Naive thymus-derived CD8-positive, alpha-beta T cell (primary cell): Measurements from ENCODE around the gene ZNF264. TPM values are rescaled to one million over a fixed set of nuclear protein-coding genes. Genes with fewer than 3 reads are reported as not detected.

Experiments used
- ATAC-seq, 2 donors: fragments of 150-1000 bp; cut with Tn5 transposase in 1 of 2; sonication (Bioruptor Pico), chemical (Tn5 transposase) in 1 of 2; 1 replicate in 1 of 2; 2 replicates in 1 of 2; pipeline ENCODE4 v1.10.0; 2021; ENCODE audit warnings: mild to moderate bottlenecking in 2 of 2, moderate library complexity in 2 of 2
- POLR2A ChIA-PET: fragments of 350-600 bp; sonication (Branson Sonifier 250); formaldehyde crosslinking; loops from one replicate; lab custom pipeline; 2021; ENCODE audit warnings: antibody characterized with exemption; lab: Charles Lee
- DNase-seq, 10 donors: peaks; one replicate each; pipeline versions ENCODE4 v3.0.0 to v3.0.0-alpha.2; 2020 to 2022
- H3K27ac Mint-ChIP-seq, 10 donors: one replicate each; pipeline ENCODE4 v1.8.0; 2020 to 2022; ENCODE audit warnings: mild to moderate bottlenecking in 10 of 10, mixed read lengths in 10 of 10, moderate library complexity in 4 of 10, inconsistent platforms in 1 of 10
- H3K27me3 Mint-ChIP-seq, 5 donors: one replicate each; pipeline ENCODE4 v1.8.0; 2021 to 2022; ENCODE audit warnings: mixed read lengths in 5 of 5
- H3K36me3 Mint-ChIP-seq, 3 donors: one replicate each; pipeline ENCODE4 v1.8.0; 2020 to 2022; ENCODE audit warnings: mixed read lengths in 3 of 3, mild to moderate bottlenecking in 2 of 3, inconsistent platforms in 1 of 3
- H3K4me1 Mint-ChIP-seq, 4 donors: one replicate each; pipeline ENCODE4 v1.8.0; 2021 to 2022; ENCODE audit warnings: mixed read lengths in 4 of 4
- H3K4me3 Mint-ChIP-seq, 10 donors: one replicate each; pipeline ENCODE4 v1.8.0; 2020 to 2022; ENCODE audit warnings: mild to moderate bottlenecking in 10 of 10, mixed read lengths in 10 of 10, moderate library complexity in 6 of 10, inconsistent platforms in 1 of 10
- H3K9me3 Mint-ChIP-seq, 9 donors: one replicate each; pipeline ENCODE4 v1.8.0; 2020 to 2022; ENCODE audit warnings: mixed read lengths in 9 of 9, mild to moderate bottlenecking in 3 of 9, inconsistent platforms in 1 of 9, moderate library complexity in 1 of 9
- polyA plus RNA-seq, 3 donors: library from polyadenylated mRNA; unstranded; fragments of 300-500 nt; fragmentation: Illumina TruSeq; gene quantifications; one replicate each; pipeline ENCODE4 v1.2.3, GENCODE V29; 2021
- total RNA-seq, 8 experiments: library from RNA in 2 of 8; stranded (reverse) in 2 of 8; gene quantifications; one replicate each; pipeline ENCODE4 v1.2.3 and lab custom pipeline; 2021 to 2026

The ZNF264 gene
- total and polyA plus RNA-seq, 5 experiments from 2014 or later = 21.7 to 77.6 (median 30.6) TPM

DNA sequence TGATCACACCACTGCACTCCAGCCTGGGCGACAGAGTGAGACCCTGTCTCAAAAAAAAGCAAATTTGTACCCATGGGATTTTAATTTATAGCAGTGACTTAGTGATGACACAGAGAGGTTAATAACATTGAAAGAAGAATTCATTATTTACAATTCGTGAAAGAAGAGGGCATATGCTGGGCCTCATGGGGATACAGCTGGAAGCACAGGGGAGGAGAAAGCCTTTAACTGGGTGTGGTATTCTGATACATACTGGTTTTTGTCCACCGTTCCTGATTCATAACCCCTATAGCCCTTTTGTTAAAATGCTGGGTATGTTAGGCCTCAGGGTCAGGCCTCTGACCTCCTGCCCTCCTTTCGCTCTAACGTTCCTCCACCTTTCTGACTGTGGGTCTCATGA is 10.9 kb downstream of the ZNF264 start:
- POLR2A ChIA-PET = no interaction called here
- peaks cover 6 to 21% (median 17%) of the 10 kb centered on the region in 4 donors for H3K4me1 Mint-ChIP-seq
- no peaks in the 10 kb centered on the region for H3K27me3 Mint-ChIP-seq
- DNase-seq = no peak
- H3K27ac Mint-ChIP-seq = no peak overlapping the region
- ATAC-seq = no peak
- H3K36me3 Mint-ChIP-seq = peaks cover 59 to 93% (median 89%) of the 10 kb centered on the region in 3 donors
- no peak overlapping the region for H3K4me3 Mint-ChIP-seq
- peaks cover 8 to 85% (median 32%) of the 10 kb centered on the region in 9 donors for H3K9me3 Mint-ChIP-seq

DNA sequence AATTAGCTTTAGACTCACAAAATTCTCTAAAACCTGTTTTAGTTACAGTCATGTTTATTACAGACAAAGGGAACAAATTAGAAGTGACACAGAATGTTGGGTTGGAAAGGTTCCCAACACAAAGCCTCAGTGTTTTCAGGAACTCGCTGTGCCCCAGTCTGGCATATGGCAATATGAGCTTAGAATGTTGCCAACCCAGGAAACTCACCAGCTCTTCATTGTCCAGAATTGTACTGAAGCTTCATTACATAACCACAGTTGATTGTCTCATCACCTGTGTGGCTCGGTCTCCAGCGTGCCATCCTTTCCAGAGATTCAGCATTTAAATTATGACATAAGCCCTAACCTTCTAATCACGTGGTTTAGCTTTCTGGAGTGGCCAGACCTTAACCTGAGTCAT is 19.1 kb downstream of the ZNF264 start:
- H3K27me3 Mint-ChIP-seq = no peaks in the 10 kb centered on the region
- no peak overlapping the region for H3K27ac Mint-ChIP-seq
- H3K4me3 Mint-ChIP-seq = peak overlapping the region in 1 of 10 donors; percentile 20
- H3K4me1 Mint-ChIP-seq = peaks cover 0 to 2% (median under 1%) of the 10 kb centered on the region in 4 donors
- peaks cover 39 to 95% (median 87%) of the 10 kb centered on the region in 3 donors for H3K36me3 Mint-ChIP-seq
- peaks cover 6 to 90% (median 27%) of the 10 kb centered on the region in 9 donors for H3K9me3 Mint-ChIP-seq
- DNase-seq = no peak
- no peak for ATAC-seq
- POLR2A ChIA-PET = no interaction called here

DNA sequence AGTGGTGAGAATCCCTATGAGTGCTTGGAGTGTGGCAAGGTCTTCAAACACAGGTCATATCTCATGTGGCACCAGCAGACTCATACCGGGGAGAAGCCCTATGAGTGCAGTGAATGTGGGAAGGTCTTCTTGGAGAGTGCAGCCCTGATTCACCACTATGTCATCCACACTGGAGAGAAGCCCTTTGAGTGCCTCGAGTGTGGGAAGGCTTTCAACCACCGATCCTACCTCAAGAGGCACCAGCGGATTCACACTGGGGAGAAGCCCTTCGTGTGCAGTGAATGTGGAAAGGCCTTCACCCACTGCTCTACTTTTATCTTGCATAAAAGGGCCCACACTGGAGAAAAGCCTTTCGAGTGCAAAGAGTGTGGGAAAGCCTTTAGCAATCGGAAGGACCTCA is 20.8 kb downstream of the ZNF264 start:
- no peak overlapping the region for H3K4me3 Mint-ChIP-seq
- H3K4me1 Mint-ChIP-seq = peaks cover 0 to 4% (median under 1%) of the 10 kb centered on the region in 4 donors
- POLR2A ChIA-PET = no interaction called here
- H3K27me3 Mint-ChIP-seq = no peaks in the 10 kb centered on the region
- H3K36me3 Mint-ChIP-seq = peaks cover 52 to 98% (median 84%) of the 10 kb centered on the region in 3 donors
- no peak overlapping the region for H3K27ac Mint-ChIP-seq
- peaks cover 7 to 93% (median 31%) of the 10 kb centered on the region in 9 donors for H3K9me3 Mint-ChIP-seq
- no peak for ATAC-seq
- no peak for DNase-seq

DNA sequence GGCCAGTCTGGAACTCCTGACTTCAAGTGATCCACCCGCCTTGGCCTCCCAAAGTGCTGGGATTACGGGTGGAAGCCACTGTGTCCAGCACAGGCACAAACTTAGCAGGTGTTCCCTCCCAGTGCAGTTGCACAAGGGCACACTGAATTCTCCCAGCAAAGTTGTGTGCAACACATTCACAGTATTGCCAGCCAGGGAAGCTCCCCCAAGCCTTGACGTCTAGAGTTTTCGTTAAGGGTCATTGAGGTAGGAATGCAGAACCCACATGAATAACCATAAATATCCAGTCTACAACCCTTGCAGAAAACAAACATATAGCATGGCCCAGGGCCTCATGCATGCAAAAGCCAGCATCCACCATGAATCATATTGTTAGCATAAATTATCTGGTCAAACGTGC is 36.2 kb downstream of the ZNF264 start:
- Mint-ChIP-seq H3K9me3 (peaks cover 7 to 60% (median 39%) of the 10 kb centered on the region in 9 donors), H3K4me1 (peaks cover 0 to 3% (median 0%) of the 10 kb centered on the region in 4 donors), H3K27ac (no peak overlapping the region), H3K4me3 (no peak overlapping the region), H3K27me3 (peaks cover 0 to 6% (median 4%) of the 10 kb centered on the region in 5 donors), H3K36me3 (peaks cover 5 to 36% (median 16%) of the 10 kb centered on the region in 3 donors)
- POLR2A ChIA-PET = no interaction called here
- no peak for ATAC-seq
- no peak for DNase-seq

DNA sequence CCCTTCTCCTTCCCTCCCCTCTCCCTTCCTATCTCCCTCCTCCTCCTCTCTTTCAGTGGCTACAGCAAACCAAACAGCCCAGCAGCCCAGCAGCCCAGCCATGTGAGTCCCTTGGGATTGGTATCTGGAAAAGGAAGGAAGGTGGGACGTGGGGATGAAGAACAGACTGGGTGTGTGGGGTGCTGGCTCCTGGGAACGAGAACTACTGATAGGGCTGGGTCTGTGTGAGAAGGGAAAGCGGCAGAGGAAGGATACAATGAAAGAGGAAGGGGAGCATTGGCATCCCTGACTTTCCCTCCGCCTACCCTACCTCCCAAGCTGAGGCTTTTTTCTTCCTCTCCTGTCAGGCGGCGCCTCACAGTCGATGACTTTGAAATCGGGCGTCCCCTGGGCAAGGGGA is 40.4 kb downstream of the ZNF264 start:
- Mint-ChIP-seq H3K36me3 (peaks cover 4 to 15% (median 9%) of the 10 kb centered on the region in 3 donors), H3K27me3 (peaks cover 0 to 14% (median 4%) of the 10 kb centered on the region in 5 donors), H3K27ac (no peak overlapping the region), H3K4me3 (no peak overlapping the region), H3K9me3 (peaks cover 0 to 30% (median 14%) of the 10 kb centered on the region in 9 donors), H3K4me1 (peaks cover 0 to 2% (median 0%) of the 10 kb centered on the region in 4 donors)
- DNase-seq (no peak), ATAC-seq (no peak)
- POLR2A ChIA-PET = no interaction called here

DNA sequence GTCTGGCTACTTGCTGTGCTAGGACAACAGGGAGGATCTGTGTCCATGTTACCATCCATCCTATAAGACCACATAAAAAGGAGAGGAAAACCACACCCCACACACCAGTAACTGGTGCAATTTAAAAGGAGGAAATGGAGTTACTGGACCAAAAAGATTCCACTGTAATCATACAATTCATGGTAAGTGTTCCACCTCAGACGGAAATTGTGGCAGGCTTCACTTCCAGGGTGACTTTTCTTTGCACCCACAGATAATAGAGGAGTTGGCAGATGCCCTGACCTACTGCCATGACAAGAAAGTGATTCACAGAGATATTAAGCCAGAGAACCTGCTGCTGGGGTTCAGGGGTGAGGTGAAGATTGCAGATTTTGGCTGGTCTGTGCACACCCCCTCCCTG is 41.9 kb downstream of the ZNF264 start:
- no peak for DNase-seq
- no peak overlapping the region for H3K27ac Mint-ChIP-seq
- POLR2A ChIA-PET = no interaction called here

DNA sequence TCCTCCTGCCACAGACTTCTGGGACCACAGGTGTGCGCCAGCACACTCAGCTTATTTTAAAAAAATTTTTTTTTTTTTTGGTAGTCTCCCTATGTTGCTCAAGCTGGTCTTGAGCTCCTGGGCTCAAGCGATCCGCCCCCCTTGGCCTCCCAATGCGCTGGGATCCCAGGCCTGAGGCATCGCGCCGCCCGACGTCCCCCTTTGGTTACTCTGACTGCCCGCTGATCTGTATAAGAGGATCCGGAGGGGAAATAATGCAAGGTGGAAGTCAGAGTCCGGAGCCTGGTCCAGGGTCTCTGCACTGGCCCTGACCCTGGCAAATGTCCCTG is 48.6 kb downstream of the ZNF264 start:
- H3K27me3 Mint-ChIP-seq = no peaks in the 10 kb centered on the region
- peak overlapping the region; percentile 94 to 99 (median 98) for H3K27ac Mint-ChIP-seq
- H3K9me3 Mint-ChIP-seq = peaks cover 0 to 7% (median 3%) of the 10 kb centered on the region in 9 donors
- H3K36me3 Mint-ChIP-seq = peaks cover 12 to 37% (median 18%) of the 10 kb centered on the region in 3 donors
- ATAC-seq (peak in 1 of 2 donors; percentile 2), DNase-seq (peak in 1 of 10 donors; percentile 7)
- POLR2A ChIA-PET = interaction anchor here (0.6 to 2.2 kb wide), 9 partner anchors 40 to 1163 kb away, joined by 3 to 11 read pairs (median 3); partner anchors contain the start of genes ZNF154, ZNF304, ZNF460 and ZSCAN5A
- H3K4me1 Mint-ChIP-seq = peaks cover 14 to 39% (median 35%) of the 10 kb centered on the region in 4 donors
- peak overlapping the region; percentile 90 to 97 (median 94) for H3K4me3 Mint-ChIP-seq

More for the DNA sequence above, 41.9 kb downstream of the ZNF264 start:
- H3K9me3 Mint-ChIP-seq = peaks cover 0 to 22% (median 8%) of the 10 kb centered on the region in 9 donors
- H3K4me3 Mint-ChIP-seq = no peak overlapping the region
- no peak for ATAC-seq
- H3K4me1 Mint-ChIP-seq = no peaks in the 10 kb centered on the region
- H3K36me3 Mint-ChIP-seq = peaks cover 0 to 15% (median 5%) of the 10 kb centered on the region in 3 donors
- H3K27me3 Mint-ChIP-seq = peaks cover 0 to 14% (median 4%) of the 10 kb centered on the region in 5 donors

DNA sequence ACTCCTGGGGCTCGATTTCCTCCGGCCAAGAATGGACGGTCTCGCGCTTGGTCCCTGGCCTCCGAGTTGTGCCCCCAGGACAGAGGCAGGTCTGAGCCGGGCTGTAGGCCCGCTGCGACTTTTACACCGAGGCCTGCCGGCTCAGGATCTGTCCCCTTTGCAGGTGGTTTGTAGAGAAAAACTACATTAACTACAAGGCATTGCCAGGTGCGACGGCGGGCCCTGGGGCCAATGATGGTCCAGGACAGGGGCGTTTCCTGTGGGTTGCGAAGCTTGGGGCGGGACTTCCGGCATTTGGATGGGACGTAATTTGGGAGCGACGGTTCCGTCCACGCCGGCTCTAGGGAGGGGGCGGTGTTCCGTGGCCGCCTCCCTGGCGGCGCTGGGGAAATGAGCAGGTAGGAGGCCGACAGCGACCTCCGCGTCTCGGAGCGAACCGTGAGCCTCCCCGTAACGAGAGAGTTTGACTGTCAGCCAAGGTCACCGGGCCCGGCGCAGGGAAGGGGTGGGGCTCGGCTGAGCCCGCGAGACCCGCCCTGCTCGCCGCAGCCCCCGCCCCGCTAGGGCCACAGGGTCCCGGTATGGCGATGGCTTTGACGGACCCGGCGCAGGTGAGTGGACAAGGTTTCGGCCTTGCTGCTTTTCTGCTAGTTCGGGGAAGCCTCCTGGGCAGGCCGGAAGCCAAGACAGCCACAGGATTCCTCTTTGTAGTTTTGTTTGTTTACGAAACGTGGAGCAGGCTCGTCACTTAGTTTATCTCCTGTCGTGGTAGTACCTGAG is 49.2 kb downstream of the ZNF264 start, which contains the start of gene ZNF805:
ZNF805 (plus strand) TSS at position 322 of the 780 bp plus-strand sequence; CDS start at position 582, 260 bp downstream.
- DNase-seq (peak; percentile 92 to 98 (median 96)), ATAC-seq (peak; percentile 92 to 93)
- peak within 1 kb of the TSS; percentile 90 to 97 (median 94) for H3K4me3 Mint-ChIP-seq
- H3K27ac Mint-ChIP-seq = peak within 1 kb of the TSS; percentile 94 to 99 (median 98)
- H3K27me3 Mint-ChIP-seq = no peaks in the 10 kb centered on the region
- peaks cover 14 to 39% (median 36%) of the 10 kb centered on the region in 4 donors for H3K4me1 Mint-ChIP-seq
- POLR2A ChIA-PET = interaction anchor here (0.5 to 2.2 kb wide), 11 partner anchors 39 to 1023 kb away, joined by 3 to 11 read pairs (median 4); partner anchors contain the start of genes ZNF154, ZNF264, ZNF304 and ZNF460
- peaks cover 0 to 7% (median 2%) of the 10 kb centered on the region in 9 donors for H3K9me3 Mint-ChIP-seq
- peaks cover 15 to 38% (median 24%) of the 10 kb centered on the region in 3 donors for H3K36me3 Mint-ChIP-seq

DNA sequence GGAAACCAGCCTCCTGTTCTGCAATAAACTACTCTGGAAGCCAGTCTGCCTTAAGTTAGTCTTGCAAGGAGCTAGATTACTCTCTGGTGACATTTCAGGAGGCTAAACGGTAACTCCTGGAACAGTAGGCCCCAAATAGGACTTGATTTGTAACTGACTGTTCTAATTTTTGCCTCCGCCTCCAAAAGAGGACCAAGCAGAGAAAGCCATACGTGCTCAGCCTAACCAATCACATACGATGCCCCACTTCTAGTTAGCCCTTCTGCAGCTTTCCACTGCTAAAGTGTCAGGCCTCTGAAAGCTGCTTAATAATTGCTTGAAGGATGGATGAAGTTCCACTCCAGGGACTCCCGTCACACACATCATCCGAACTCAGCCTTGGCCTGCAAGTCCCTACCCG is 49.9 kb downstream of the ZNF264 start:
- H3K36me3 Mint-ChIP-seq = peaks cover 19 to 40% (median 31%) of the 10 kb centered on the region in 3 donors
- ATAC-seq = no peak
- H3K4me1 Mint-ChIP-seq = peaks cover 16 to 42% (median 36%) of the 10 kb centered on the region in 4 donors
- H3K27me3 Mint-ChIP-seq = no peaks in the 10 kb centered on the region
- peak overlapping the region; percentile 94 to 99 (median 98) for H3K27ac Mint-ChIP-seq
- peak overlapping the region; percentile 90 to 97 (median 94) for H3K4me3 Mint-ChIP-seq
- POLR2A ChIA-PET = interaction anchor here (1.2 to 2.2 kb wide), 4 partner anchors 38 to 61 kb away, joined by 3 to 11 read pairs (median 6); partner anchors contain the start of genes ZNF264 and ZNF460
- DNase-seq = no peak
- peaks cover 0 to 9% (median 3%) of the 10 kb centered on the region in 9 donors for H3K9me3 Mint-ChIP-seq

DNA sequence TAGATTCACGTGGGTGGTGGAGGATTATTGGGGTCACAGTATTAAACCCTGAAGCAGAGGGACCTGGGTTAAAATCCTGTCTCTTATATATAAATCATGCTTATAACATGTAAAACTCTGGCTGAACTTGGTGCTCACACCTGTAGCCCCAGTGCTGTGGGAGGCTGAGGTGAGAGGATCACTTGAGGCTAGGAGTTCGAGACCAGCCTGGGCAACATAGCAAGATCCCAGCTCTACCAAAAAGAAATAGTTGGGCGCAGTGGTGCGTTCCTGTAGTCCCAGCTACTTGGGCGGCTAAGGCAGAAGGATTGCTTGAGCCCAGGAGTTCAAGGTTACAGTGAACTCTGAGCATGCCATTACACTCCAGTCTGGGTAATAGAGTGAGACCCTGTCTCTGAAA is 51.5 kb downstream of the ZNF264 start:
- POLR2A ChIA-PET = no interaction called here
- Mint-ChIP-seq H3K27me3 (no peaks in the 10 kb centered on the region), H3K4me3 (peak overlapping the region in 7 of 10 donors; percentile 7 to 94 (median 48)), H3K27ac (peak overlapping the region in 6 of 10 donors; percentile 4 to 74 (median 44)), H3K4me1 (peaks cover 16 to 42% (median 36%) of the 10 kb centered on the region in 4 donors), H3K36me3 (peaks cover 22 to 56% (median 47%) of the 10 kb centered on the region in 3 donors), H3K9me3 (peaks cover 0 to 16% (median 3%) of the 10 kb centered on the region in 9 donors)
- ATAC-seq (no peak), DNase-seq (no peak)

DNA sequence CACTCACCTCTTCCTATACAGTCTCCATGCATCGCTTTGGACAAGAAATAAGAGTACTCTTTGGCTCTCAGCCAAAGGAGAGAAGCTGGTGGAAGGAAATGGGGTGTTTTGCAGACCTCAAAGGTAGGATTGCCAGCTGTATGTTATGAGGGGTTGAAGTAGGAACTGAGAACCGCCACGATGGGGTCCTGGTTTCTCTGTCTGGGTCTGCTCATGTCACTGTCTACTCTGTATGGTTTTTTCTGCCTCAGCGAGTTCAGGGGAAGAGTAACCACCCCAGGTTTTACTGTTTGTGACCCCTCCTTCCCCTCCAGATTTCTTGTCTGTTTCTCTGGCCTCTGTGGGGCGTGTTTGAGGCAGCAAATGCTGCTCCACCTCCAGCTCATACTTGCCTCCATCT is 53.2 kb downstream of the ZNF264 start:
- Mint-ChIP-seq H3K36me3 (peaks cover 22 to 69% (median 64%) of the 10 kb centered on the region in 3 donors), H3K4me1 (peaks cover 16 to 42% (median 36%) of the 10 kb centered on the region in 4 donors), H3K4me3 (peak overlapping the region in 1 of 10 donors; percentile 19), H3K9me3 (peaks cover 0 to 25% (median 4%) of the 10 kb centered on the region in 9 donors), H3K27ac (no peak overlapping the region), H3K27me3 (no peaks in the 10 kb centered on the region)
- POLR2A ChIA-PET = interaction anchor here (0.7 kb wide), 2 partner anchors 16 to 1053 kb away, joined by 3 to 4 read pairs; no protein-coding TSS in a partner anchor
- DNase-seq = no peak
- ATAC-seq = no peak

DNA sequence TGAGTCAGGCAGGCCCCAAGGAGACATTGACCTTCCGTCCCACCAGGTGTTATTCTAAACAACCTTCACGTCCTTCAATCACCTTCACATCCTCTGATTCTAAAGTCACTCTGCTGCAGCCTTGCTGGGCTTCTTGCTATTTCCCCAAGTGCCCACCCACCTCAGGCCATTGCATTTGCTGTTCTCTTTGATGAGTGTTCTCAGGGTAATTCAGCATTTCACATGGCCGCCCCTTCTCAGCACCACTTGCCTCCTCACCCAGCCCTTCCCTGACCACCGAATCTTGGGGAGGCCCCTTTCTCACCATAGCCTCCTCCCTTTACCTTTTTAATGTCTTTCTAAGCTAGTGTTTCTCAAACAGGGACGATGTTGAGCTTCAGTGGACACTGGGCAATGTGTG is 53.8 kb downstream of the ZNF264 start:
- peaks cover 0 to 27% (median 6%) of the 10 kb centered on the region in 9 donors for H3K9me3 Mint-ChIP-seq
- H3K27me3 Mint-ChIP-seq = no peaks in the 10 kb centered on the region
- H3K4me1 Mint-ChIP-seq = peaks cover 14 to 40% (median 34%) of the 10 kb centered on the region in 4 donors
- ATAC-seq (no peak), DNase-seq (no peak)
- H3K36me3 Mint-ChIP-seq = peaks cover 25 to 71% (median 70%) of the 10 kb centered on the region in 3 donors
- peak overlapping the region in 1 of 10 donors; percentile 41 for H3K27ac Mint-ChIP-seq
- peak overlapping the region in 2 of 10 donors; percentile 19 to 38 for H3K4me3 Mint-ChIP-seq
- POLR2A ChIA-PET = interaction anchor here (0.7 kb wide), 1 partner anchor 1053 kb away, joined by 3 read pairs; no protein-coding TSS in a partner anchor
